PC-9 (cell line): ENCODE results near the gene LMBR1. TPM values are rescaled to one million over a fixed set of nuclear protein-coding genes. Genes with fewer than 3 reads are reported as not detected.
"Not testable (repeated sequence)": the region's sequence is repeated elsewhere in the genome, so short reads cannot be mapped to it uniquely, and the experiment has no call there.

ENCODE experiments used
- BruUV-seq: library from RNA; stranded (reverse); fragments of 400-500 nt; replicated peaks from 2 replicates; lab custom pipeline; 2021; lab: Mats Ljungman, UMichigan
- CTCF ChIA-PET: fragments of 300-600 bp; sonication (Branson Sonifier 250); formaldehyde crosslinking; loops from one replicate; lab custom pipeline; 2022; ENCODE audit warnings: antibody characterized with exemption; lab: Charles Lee
- POLR2A ChIA-PET: fragments of 300-600 bp; sonication (Branson Sonifier 250); formaldehyde crosslinking; loops from one replicate; lab custom pipeline; 2022; ENCODE audit warnings: antibody characterized with exemption; ENCODE audit not compliant: unreplicated experiment; lab: Charles Lee
- DNase-seq, 2 experiments: peaks; one replicate each; pipeline versions ENCODE4 v3.0.0 to v3.0.0-alpha.2; 2015 to 2022; ENCODE audit warnings: mixed read lengths in 1 of 2
- H2AFZ ChIP-seq: fragments of 200-600 bp; sonication (generic); 2 replicates; pipeline ENCODE4 v1.8.1; 2017; ENCODE audit warnings: antibody characterized with exemption
- H3F3A ChIP-seq: fragments of 200-600 bp; sonication (generic); 2 replicates; pipeline ENCODE4 v1.8.1; 2017; ENCODE audit warnings: antibody characterized with exemption, mild to moderate bottlenecking, low read depth; ENCODE audit not compliant: insufficient read depth
- H3K27ac ChIP-seq: fragments of 200-600 bp; sonication (generic); 2 replicates; pipeline ENCODE4 v1.6.1; 2016; ENCODE audit warnings: mixed run types
- H3K27me3 ChIP-seq: fragments of 200-600 bp; sonication (generic); 2 replicates; pipeline ENCODE4 v1.6.1; 2016; ENCODE audit warnings: low read depth, mixed run types; ENCODE audit not compliant: insufficient read depth
- H3K36me3 ChIP-seq: fragments of 200-600 bp; sonication (generic); 2 replicates; pipeline ENCODE4 v1.6.1; 2016; ENCODE audit warnings: low read depth, mixed run types
- H3K4me1 ChIP-seq: fragments of 200-600 bp; sonication (generic); replicated peaks from 2 replicates; pipeline ENCODE4 v1.6.1; 2016; ENCODE audit warnings: mixed run types; ENCODE audit not compliant: insufficient read depth
- H3K4me2 ChIP-seq: fragments of 200-600 bp; sonication (generic); 2 replicates; pipeline ENCODE4 v1.6.1; 2017; ENCODE audit warnings: mixed run types
- H3K4me3 ChIP-seq: fragments of 200-600 bp; sonication (generic); 2 replicates; pipeline ENCODE4 v1.6.1; 2016; ENCODE audit warnings: mixed run types
- H3K79me2 ChIP-seq: fragments of 200-600 bp; sonication (generic); 2 replicates; pipeline ENCODE4 v1.6.1; 2017; ENCODE audit warnings: low read depth, mixed run types
- H3K9me2 ChIP-seq: fragments of 200-600 bp; sonication (generic); 2 replicates; pipeline ENCODE4 v1.8.1; 2017; ENCODE audit warnings: mild to moderate bottlenecking; ENCODE audit not compliant: insufficient read depth
- H3K9me3 ChIP-seq: fragments of 200-600 bp; sonication (generic); 2 replicates; pipeline ENCODE4 v1.8.1; 2016; ENCODE audit warnings: low read depth; ENCODE audit not compliant: insufficient read depth
- H4K20me1 ChIP-seq: fragments of 200-600 bp; sonication (generic); 2 replicates; pipeline ENCODE4 v1.8.1; 2017; ENCODE audit not compliant: insufficient read depth
- EZH2 ChIP-seq: fragments of 200-600 bp; sonication (generic); IDR thresholded peaks from 2 replicates; pipeline ENCODE4 v1.8.0; 2017; ENCODE audit warnings: antibody characterized with exemption, low read depth
- intact Hi-C: fragments of 100-400 bp; cut with micrococcal nuclease; formaldehyde crosslinking; loops from one replicate; pipeline ENCODE4 v1.10.0; 2022; ENCODE audit not compliant: unreplicated experiment
- total RNA-seq: library from RNA; stranded (reverse); gene quantifications from 2 replicates; pipeline ENCODE4 v1.2.3, GENCODE V29; 2021
- TF ChIP-seq, protein P1 (sequence below): fragments of 200-600 bp; sonication (generic); conservative IDR thresholded peaks from 2 replicates; pipeline ENCODE4 v1.6.1; 2017; ENCODE audit warnings: mixed run types, antibody characterized with exemption, mild to moderate bottlenecking, moderate library complexity

Gene LMBR1
- total RNA-seq, 1 experiment from 2014 or later = 85.0 TPM

DNA sequence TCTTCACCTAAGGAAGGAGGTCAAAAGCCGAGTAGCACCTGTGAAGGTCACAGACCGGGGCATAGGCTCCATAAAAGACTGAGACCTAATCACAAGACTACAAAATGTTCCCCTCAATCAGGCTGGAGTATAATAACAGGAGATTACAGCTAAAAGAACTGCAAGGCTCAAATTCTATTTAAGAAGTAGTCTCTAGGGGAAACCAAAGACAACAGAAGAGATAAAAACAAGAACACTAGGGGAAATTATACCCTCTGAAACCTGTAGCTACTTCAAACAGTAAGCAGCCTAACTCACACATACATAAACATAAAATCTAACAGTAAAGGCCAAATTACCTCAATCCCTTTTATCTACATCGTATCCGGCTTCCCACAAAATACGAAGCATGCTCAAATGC lies 38.3 kb downstream of the LMBR1 start:
- Histone ChIP-seq H3K36me3 (peaks cover 19% of the 10 kb centered on the region), H3K79me2 (peaks cover 90% of the 10 kb centered on the region), H3K27me3 (no peaks in the 10 kb centered on the region), H3K27ac (no peak overlapping the region), H3K4me1 (no peaks in the 10 kb centered on the region), H2AFZ (no peak overlapping the region), H3K9me2 (no peaks in the 10 kb centered on the region), H3K4me3 (no peak overlapping the region), H3K9me3 (peaks cover 17% of the 10 kb centered on the region; the same call in 1 of the 2 replicates), H3K4me2 (no peak overlapping the region), H4K20me1 (peaks cover 9% of the 10 kb centered on the region; the same call in 1 of the 2 replicates), H3F3A (peaks cover 7% of the 10 kb centered on the region; the same call in 1 of the 2 replicates)
- CTCF ChIA-PET = no interaction called here
- no TSS peak for BruUV-seq
- intact Hi-C loops = no loop called here
- no peak for DNase-seq
- POLR2A ChIA-PET = interaction anchor here (0.6 kb wide), 1 partner anchor 9 kb away, joined by 10 read pairs; no protein-coding TSS in a partner anchor
- TF ChIP-seq EZH2 = no peak
- TF ChIP-seq, protein P1, sequence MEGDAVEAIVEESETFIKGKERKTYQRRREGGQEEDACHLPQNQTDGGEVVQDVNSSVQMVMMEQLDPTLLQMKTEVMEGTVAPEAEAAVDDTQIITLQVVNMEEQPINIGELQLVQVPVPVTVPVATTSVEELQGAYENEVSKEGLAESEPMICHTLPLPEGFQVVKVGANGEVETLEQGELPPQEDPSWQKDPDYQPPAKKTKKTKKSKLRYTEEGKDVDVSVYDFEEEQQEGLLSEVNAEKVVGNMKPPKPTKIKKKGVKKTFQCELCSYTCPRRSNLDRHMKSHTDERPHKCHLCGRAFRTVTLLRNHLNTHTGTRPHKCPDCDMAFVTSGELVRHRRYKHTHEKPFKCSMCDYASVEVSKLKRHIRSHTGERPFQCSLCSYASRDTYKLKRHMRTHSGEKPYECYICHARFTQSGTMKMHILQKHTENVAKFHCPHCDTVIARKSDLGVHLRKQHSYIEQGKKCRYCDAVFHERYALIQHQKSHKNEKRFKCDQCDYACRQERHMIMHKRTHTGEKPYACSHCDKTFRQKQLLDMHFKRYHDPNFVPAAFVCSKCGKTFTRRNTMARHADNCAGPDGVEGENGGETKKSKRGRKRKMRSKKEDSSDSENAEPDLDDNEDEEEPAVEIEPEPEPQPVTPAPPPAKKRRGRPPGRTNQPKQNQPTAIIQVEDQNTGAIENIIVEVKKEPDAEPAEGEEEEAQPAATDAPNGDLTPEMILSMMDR = no peak

GRCh38 chr7:156848979-156849378 lies 44.0 kb downstream of the LMBR1 start:
- Histone ChIP-seq H3K9me2 (no peaks in the 10 kb centered on the region), H3K36me3 (0 out of 2 replicates have a peak, but pooled peaks cover 6% of the 10 kb centered on the region), H3K9me3 (no peaks in the 10 kb centered on the region), H3K4me3 (no peak overlapping the region), H3K4me2 (no peak overlapping the region), H3K27me3 (no peaks in the 10 kb centered on the region), H2AFZ (no peak overlapping the region), H3K27ac (no peak overlapping the region), H4K20me1 (peaks cover 58% of the 10 kb centered on the region), H3F3A (no peaks in the 10 kb centered on the region), H3K4me1 (no peaks in the 10 kb centered on the region), H3K79me2 (peaks cover 94% of the 10 kb centered on the region)
- intact Hi-C loops = no loop called here
- ChIA-PET POLR2A (no interaction called here), CTCF (no interaction called here)
- BruUV-seq = no TSS peak
- no peak for DNase-seq
- TF ChIP-seq, protein P1 = no peak
- no peak for TF ChIP-seq EZH2

GRCh38 chr7:156845379-156846101 lies 47.4 kb downstream of the LMBR1 start:
- no peak for DNase-seq
- ChIA-PET CTCF (no interaction called here), POLR2A (interaction anchor here (0.7 kb wide), 1 partner anchor 9 kb away, joined by 10 read pairs; no protein-coding TSS in a partner anchor)
- no peaks in the 10 kb centered on the region for H3K9me2 ChIP-seq
- no peak overlapping the region for H2AFZ ChIP-seq
- no peak overlapping the region for H3K4me3 ChIP-seq
- no peaks in the 10 kb centered on the region for H3K27me3 ChIP-seq
- no peaks in the 10 kb centered on the region for H3K9me3 ChIP-seq
- intact Hi-C loops = no loop called here
- 0 out of 2 replicates have a peak, but pooled peaks cover 6% of the 10 kb centered on the region for H3K36me3 ChIP-seq
- H3K27ac ChIP-seq = no peak overlapping the region
- no peaks in the 10 kb centered on the region for H3K4me1 ChIP-seq
- peaks cover 81% of the 10 kb centered on the region for H3K79me2 ChIP-seq
- peaks cover 66% of the 10 kb centered on the region for H4K20me1 ChIP-seq
- BruUV-seq = no TSS peak
- no peak for TF ChIP-seq EZH2
- TF ChIP-seq, protein P1 = no peak
- peaks cover 5% of the 10 kb centered on the region; the same call in 1 of the 2 replicates for H3F3A ChIP-seq
- H3K4me2 ChIP-seq = no peak overlapping the region

DNA sequence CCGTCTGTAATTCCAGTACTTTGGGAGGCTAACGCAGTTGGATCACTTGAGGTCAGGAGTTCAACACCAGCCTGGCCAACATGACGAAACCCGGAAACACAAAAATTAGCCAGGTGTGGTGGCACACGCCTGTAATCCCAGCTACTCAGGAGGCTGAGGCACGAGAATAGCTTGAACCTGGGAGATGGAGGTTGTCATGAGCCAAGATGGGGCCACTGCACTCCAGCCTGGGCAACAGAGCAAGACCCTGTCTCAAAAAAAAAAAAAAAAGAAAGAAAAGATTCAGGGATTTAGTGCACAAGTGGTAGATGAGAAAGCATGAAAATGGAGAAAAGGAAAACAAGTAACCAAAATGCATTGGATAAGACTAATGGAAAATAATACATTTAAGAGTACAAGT lies 49.4 kb downstream of the LMBR1 start:
- H3K4me3 ChIP-seq, H3K9me2 ChIP-seq, H3K4me1 ChIP-seq, H3K9me3 ChIP-seq, H2AFZ ChIP-seq, CTCF ChIA-PET, H3K27ac ChIP-seq, DNase-seq, H3F3A ChIP-seq, POLR2A ChIA-PET, intact Hi-C loops, BruUV-seq, H3K36me3 ChIP-seq, H3K27me3 ChIP-seq, H3K4me2 ChIP-seq: not testable (repeated sequence)
- H3K79me2 ChIP-seq = peaks cover 62% of the 10 kb centered on the region
- H4K20me1 ChIP-seq = peaks cover 54% of the 10 kb centered on the region
